SK-N-SH (cell line): ENCODE data around the gene CHMP1B. TPM values are rescaled to one million over a fixed set of nuclear protein-coding genes. Genes with fewer than 3 reads are reported as not detected.

ENCODE experiments used
- CTCF ChIA-PET: fragments of 300-600, 350-600 bp; formaldehyde crosslinking; extraction: SDS; loops from one replicate; lab custom pipeline; 2021; lab: Yijun Ruan, JAX
- POLR2A ChIA-PET: fragments of 350-600 bp; sonication (Branson Sonifier 250); formaldehyde crosslinking; extraction: SDS; loops from one replicate; lab custom pipeline; 2020; ENCODE audit warnings: antibody characterized with exemption, inconsistent platforms; lab: Yijun Ruan, JAX
- DNase-seq: peaks from one replicate; pipeline ENCODE4 v3.0.0; 2012
- H2AFZ ChIP-seq: fragments of 200-600 bp; sonication (generic); 2 replicates; pipeline ENCODE4 v1.8.1; 2016; ENCODE audit warnings: antibody characterized with exemption, mild to moderate bottlenecking, low read depth
- H3F3A ChIP-seq: fragments of 200-600 bp; sonication (generic); replicated peaks from 2 replicates; pipeline ENCODE3; 2016; ENCODE audit warnings: antibody characterized with exemption, mild to moderate bottlenecking; ENCODE audit not compliant: insufficient read depth
- H3K27ac ChIP-seq, 2 experiments: fragments of 200-500 bp in 1 of 2; fragments of 200-600 bp in 1 of 2; sonication (Bioruptor generic) in 1 of 2; sonication (generic), shearing (Covaris generic) in 1 of 2; 2 replicates each; pipeline versions ENCODE4 v1.5.1 to v1.6.1; 2014 to 2016; ENCODE audit warnings: low read depth in 2 of 2, inconsistent platforms in 1 of 2, low read length in 1 of 2, mild to moderate bottlenecking in 1 of 2, mixed read lengths in 1 of 2
- H3K27me3 ChIP-seq: fragments of 200-600 bp; sonication (generic), shearing (Covaris generic); 2 replicates; pipeline ENCODE4 v1.6.1; 2016; ENCODE audit warnings: mixed run types; ENCODE audit not compliant: insufficient read depth
- H3K36me3 ChIP-seq, 2 experiments: fragments of 200-500 bp in 1 of 2; fragments of 200-600 bp in 1 of 2; sonication (Bioruptor generic) in 1 of 2; sonication (generic) in 1 of 2; replicated peaks in 1 of 2; 2 replicates each; pipeline versions ENCODE3 to v1.5.1; 2014 to 2016; ENCODE audit warnings: low read length in 1 of 2, mild to moderate bottlenecking in 1 of 2; ENCODE audit not compliant: insufficient read depth in 2 of 2, control insufficient read depth in 1 of 2
- H3K4me1 ChIP-seq, 2 experiments: fragments of 200-500 bp in 1 of 2; fragments of 200-600 bp in 1 of 2; sonication (Bioruptor generic) in 1 of 2; sonication (generic), shearing (Covaris generic) in 1 of 2; 2 replicates each; pipeline versions ENCODE4 v1.5.1 to v1.6.1; 2014 to 2016; ENCODE audit warnings: low read depth in 1 of 2, low read length in 1 of 2, mixed run types in 1 of 2; ENCODE audit not compliant: insufficient read depth in 2 of 2, control insufficient read depth in 1 of 2
- H3K4me2 ChIP-seq: fragments of 200-600 bp; sonication (generic), shearing (Covaris generic); 2 replicates; pipeline ENCODE4 v1.6.1; 2017; ENCODE audit warnings: mixed run types
- H3K4me3 ChIP-seq, 2 experiments: fragments of 200-500 bp in 1 of 2; fragments of 200-600 bp in 1 of 2; sonication (Bioruptor generic) in 1 of 2; sonication (generic), shearing (Covaris generic) in 1 of 2; 2 replicates each; pipeline versions ENCODE4 v1.5.1 to v1.8.1; 2014 to 2016; ENCODE audit warnings: low read depth in 2 of 2, inconsistent platforms in 1 of 2, low read length in 1 of 2, mild to moderate bottlenecking in 1 of 2, mixed read lengths in 1 of 2, moderate library complexity in 1 of 2
- H3K79me2 ChIP-seq: fragments of 200-600 bp; sonication (generic); 2 replicates; pipeline ENCODE4 v1.8.1; 2017; ENCODE audit warnings: mild to moderate bottlenecking; ENCODE audit not compliant: insufficient read depth
- H3K9ac ChIP-seq: fragments of 200-600 bp; sonication (generic); 2 replicates; pipeline ENCODE4 v1.6.1; 2017; ENCODE audit warnings: mixed run types
- H3K9me2 ChIP-seq: fragments of 200-600 bp; sonication (generic); 2 replicates; pipeline ENCODE4 v1.6.1; 2017; ENCODE audit warnings: mixed run types
- H3K9me3 ChIP-seq: fragments of 200-600 bp; sonication (generic); 2 replicates; pipeline ENCODE4 v1.6.1; 2017; ENCODE audit warnings: mixed run types, mild to moderate bottlenecking, moderate library complexity
- H4K20me1 ChIP-seq: fragments of 200-600 bp; sonication (generic); 2 replicates; pipeline ENCODE4 v1.6.1; 2017; ENCODE audit warnings: mild to moderate bottlenecking, mixed run types; ENCODE audit not compliant: insufficient read depth
- EP300 ChIP-seq, 2 experiments: IDR thresholded peaks; 2 replicates each; pipeline versions ENCODE4 v1.4.0 to v1.6.1; 2012; ENCODE audit warnings: borderline replicate concordance in 1 of 2, low read depth in 1 of 2, low read length in 1 of 2
- FOXJ3 ChIP-seq: sonication (generic); formaldehyde crosslinking; IDR thresholded peaks from 2 replicates; pipeline ENCODE4 v1.5.1; 2020; ENCODE audit warnings: mild to moderate bottlenecking, missing genetic modification reagents
- FOXM1 ChIP-seq: IDR thresholded peaks from 2 replicates; pipeline ENCODE4 v1.4.0; 2012; ENCODE audit warnings: low read depth, mild to moderate bottlenecking
- GABPA ChIP-seq: IDR thresholded peaks from 2 replicates; pipeline ENCODE4 v1.4.0; 2012; ENCODE audit warnings: low read depth, mild to moderate bottlenecking
- GATA2 ChIP-seq: sonication (generic); formaldehyde crosslinking; IDR thresholded peaks from 2 replicates; pipeline ENCODE4 v1.5.0; 2020; ENCODE audit warnings: mild to moderate bottlenecking, missing genetic modification reagents
- IRF3 ChIP-seq: fragments of 150-350 bp; IDR thresholded peaks from 2 replicates; pipeline ENCODE4 v1.6.1; 2016; ENCODE audit warnings: mild to moderate bottlenecking, low read depth, low read length
- MAX ChIP-seq: IDR thresholded peaks from 2 replicates; pipeline ENCODE4 v1.4.0; 2012; ENCODE audit warnings: low read depth
- MEF2A ChIP-seq: IDR thresholded peaks from 2 replicates; pipeline ENCODE4 v1.4.0; 2012; ENCODE audit warnings: low read depth, borderline replicate concordance
- MXI1 ChIP-seq: IDR thresholded peaks from 2 replicates; pipeline ENCODE4 v1.6.1; 2012; ENCODE audit warnings: mild to moderate bottlenecking, low read depth, low read length, improper control_type of control experiment
- NFIC ChIP-seq: IDR thresholded peaks from 2 replicates; pipeline ENCODE4 v1.4.0; 2012; ENCODE audit warnings: borderline replicate concordance
- PBX3 ChIP-seq: IDR thresholded peaks from 2 replicates; pipeline ENCODE4; 2012
- POLR2AphosphoS5 ChIP-seq: IDR thresholded peaks from 2 replicates; pipeline ENCODE4 v1.6.1; 2012; ENCODE audit warnings: low read depth, low read length
- RXRA ChIP-seq: IDR thresholded peaks from 2 replicates; pipeline ENCODE4 v1.4.0; 2012; ENCODE audit warnings: low read depth, mild to moderate bottlenecking, borderline replicate concordance
- SMC3 ChIP-seq: IDR thresholded peaks from 2 replicates; pipeline ENCODE4 v1.6.1; 2012; ENCODE audit warnings: low read depth, low read length, improper control_type of control experiment
- TAF1 ChIP-seq: IDR thresholded peaks from 2 replicates; pipeline ENCODE4 v1.6.1; 2012; ENCODE audit warnings: low read depth, mild to moderate bottlenecking, low read length, moderate library complexity, borderline replicate concordance
- TEAD4 ChIP-seq: IDR thresholded peaks from 2 replicates; pipeline ENCODE4 v1.4.0; 2012; ENCODE audit warnings: mild to moderate bottlenecking, borderline replicate concordance; ENCODE audit not compliant: insufficient read depth
- USF1 ChIP-seq: IDR thresholded peaks from 2 replicates; pipeline ENCODE4 v1.4.0; 2012; ENCODE audit warnings: low read depth, borderline replicate concordance
- YY1 ChIP-seq: IDR thresholded peaks from 2 replicates; pipeline ENCODE4 v1.4.0; 2012; ENCODE audit warnings: low read depth, mild to moderate bottlenecking
- WGBS: methylation state at CpG from one replicate; pipeline ENCODE4 v1.1.6; 2017; ENCODE audit warnings: low lambda C conversion rate; 5-methylcytosine and 5-hydroxymethylcytosine counted together
- polyA plus RNA-seq, 3 experiments: library from polyadenylated mRNA; depleted of rRNA; stranded (reverse); fragments of >200 nt; gene quantifications; 2 replicates each; pipeline ENCODE4 v1.2.3, GENCODE V29; 2012

Gene CHMP1B
- polyA plus RNA-seq, 1 of the 3 experiments (the other 2 are of a cell fraction), result 52.4 TPM

- CTCF ChIA-PET, result interaction anchor here (0.6 to 1.1 kb wide), 2 partner anchors 21 to 340 kb away, joined by 3 read pairs; no protein-coding TSS in a partner anchor
- H3K4me1 ChIP-seq, result peaks cover 0 to 4% of the 10 kb centered on the region in 2 experiments; a peak in 1 of 4 replicates
Observed at GRCh38 chr18:11899063-11899462, 47.9 kb downstream of the CHMP1B start.

GRCh38 chr18:11901826-11902438 lies 50.7 kb downstream of the CHMP1B start:
- Histone ChIP-seq H2AFZ (no peak overlapping the region), H3K4me1 (peaks cover 0 to 4% of the 10 kb centered on the region in 2 experiments; a peak in 1 of 4 replicates), H3K4me3 (no peak overlapping the region), H3F3A (no peaks in the 10 kb centered on the region), H3K79me2 (no peaks in the 10 kb centered on the region), H3K27ac (no peak overlapping the region), H3K4me2 (no peak overlapping the region), H3K27me3 (no peaks in the 10 kb centered on the region), H3K9me2 (no peaks in the 10 kb centered on the region), H3K36me3 (peaks cover 0 to 3% of the 10 kb centered on the region in 2 experiments), H3K9ac (no peak overlapping the region), H3K9me3 (no peaks in the 10 kb centered on the region), H4K20me1 (no peaks in the 10 kb centered on the region)
- DNase-seq, result no peak
- ChIA-PET POLR2A (no interaction called here), CTCF (no interaction called here)
- WGBS, result 93% methylated on average over 5 of the region's 5 CpGs
- TF ChIP-seq EP300 (IDR thresholded peaks at IDR 0.05; ENCODE audit: borderline replicate concordance in 1 of 2, low read depth in 1 of 2, low read length in 1 of 2) (no peak), TEAD4 (no peak), YY1 (no peak), NFIC (no peak), SMC3 (no peak), USF1 (no peak), RXRA (no peak), GABPA (no peak), GATA2 (CRISPR knock-in tag) (no peak), MXI1 (no peak), FOXM1 (no peak)

More at GRCh38 chr18:11899063-11899462, 47.9 kb downstream of the CHMP1B start:
- TF ChIP-seq MEF2A (no peak), POLR2AphosphoS5 (no peak), RXRA (no peak), NFIC (no peak), TEAD4 (no peak), MAX (no peak), IRF3 (no peak), PBX3 (no peak), FOXJ3 (CRISPR knock-in tag) (no peak), MXI1 (no peak), GABPA (no peak), TAF1 (no peak)
- no peaks in the 10 kb centered on the region for H3K9me3 ChIP-seq
- no peaks in the 10 kb centered on the region for H3F3A ChIP-seq
- H3K9me2 ChIP-seq, result no peaks in the 10 kb centered on the region
- 96% methylated on average over 3 of the region's 3 CpGs for WGBS
- H3K9ac ChIP-seq, result no peak overlapping the region
- no peak overlapping the region for H2AFZ ChIP-seq
- H3K27me3 ChIP-seq, result no peaks in the 10 kb centered on the region
- H3K4me2 ChIP-seq, result no peak overlapping the region
- H3K27ac ChIP-seq, result no peak overlapping the region
- no peaks in the 10 kb centered on the region for H4K20me1 ChIP-seq
- no peak for DNase-seq
- no peak overlapping the region for H3K4me3 ChIP-seq
- POLR2A ChIA-PET, result no interaction called here
- peaks cover 2 to 8% of the 10 kb centered on the region in 2 experiments for H3K36me3 ChIP-seq
- H3K79me2 ChIP-seq, result no peaks in the 10 kb centered on the region
